CD4-positive, alpha-beta T cell (primary cell): ENCODE measurements around the gene OR6C65. TPM values are rescaled to one million over a fixed set of nuclear protein-coding genes. Genes with fewer than 3 reads are reported as not detected.
"Not testable (repeated sequence)": the region's sequence is repeated elsewhere in the genome, so short reads cannot be mapped to it uniquely, and the experiment has no call there.

Experiments used
- ATAC-seq: fragments of 200-7000 bp; cut with Tn5 transposase; one replicate; pipeline ENCODE4 v1.10.0; 2022; ENCODE audit warnings: mild to moderate bottlenecking; ENCODE audit not compliant: poor library complexity
- CTCF ChIA-PET: fragments of 350-600 bp; sonication (Branson Sonifier 250); formaldehyde crosslinking; loops from one replicate; lab custom pipeline; 2021; ENCODE audit warnings: antibody characterized with exemption, inconsistent platforms; lab: Charles Lee
- POLR2A ChIA-PET: fragments of 350-600 bp; sonication (Branson Sonifier 250); formaldehyde crosslinking; loops from one replicate; lab custom pipeline; 2021; ENCODE audit warnings: antibody characterized with exemption, inconsistent platforms; lab: Charles Lee
- DNase-seq, 14 experiments: peaks; one replicate each; pipeline ENCODE4 v3.0.0-alpha.2; 2013 to 2020; ENCODE audit warnings: mixed read lengths in 2 of 14
- H3K27ac ChIP-seq, 2 donors: one replicate each; pipeline versions ENCODE4 v1.5.1 to v1.7.0; 2013; ENCODE audit warnings: low read length in 2 of 2, low read depth in 1 of 2, mild to moderate bottlenecking in 1 of 2
- H3K27me3 ChIP-seq, 2 experiments: 1 replicate in 1 of 2; 2 replicates in 1 of 2; pipeline versions ENCODE4 v1.6.1 to v1.7.0; 2013; ENCODE audit warnings: low read length in 2 of 2, control low read depth in 1 of 2, mild to moderate bottlenecking in 1 of 2, moderate library complexity in 1 of 2; ENCODE audit not compliant: insufficient read depth in 2 of 2, control insufficient read depth in 1 of 2
- H3K36me3 ChIP-seq: one replicate; pipeline ENCODE4 v1.6.1; 2013; ENCODE audit warnings: low read length, control low read depth; ENCODE audit not compliant: insufficient read depth
- H3K4me1 ChIP-seq: one replicate; pipeline ENCODE4 v1.6.1; 2013; ENCODE audit warnings: low read length, control low read depth; ENCODE audit not compliant: insufficient read depth
- H3K4me3 ChIP-seq: one replicate; pipeline ENCODE4 v1.5.1; 2013; ENCODE audit warnings: mild to moderate bottlenecking, low read length, moderate library complexity
- H3K9me3 ChIP-seq, 2 experiments: 1 replicate in 1 of 2; 2 replicates in 1 of 2; pipeline versions ENCODE4 v1.6.1 to v1.7.0; 2013; ENCODE audit warnings: low read length in 2 of 2, mild to moderate bottlenecking in 2 of 2, control low read depth in 1 of 2, moderate library complexity in 1 of 2; ENCODE audit not compliant: control insufficient read depth in 1 of 2, insufficient read depth in 1 of 2
- H3K27ac Mint-ChIP-seq: one replicate; pipeline ENCODE4 v1.8.0; 2020; ENCODE audit warnings: mixed read lengths
- H3K27me3 Mint-ChIP-seq: one replicate; pipeline ENCODE4 v1.8.0; 2021; ENCODE audit warnings: mixed read lengths
- H3K36me3 Mint-ChIP-seq: one replicate; pipeline ENCODE4 v1.8.0; 2021; ENCODE audit warnings: low read depth, mixed read lengths
- H3K4me1 Mint-ChIP-seq: one replicate; pipeline ENCODE4 v1.8.0; 2021; ENCODE audit warnings: low read depth, mixed read lengths
- H3K4me3 Mint-ChIP-seq: one replicate; pipeline ENCODE4 v1.8.0; 2020; ENCODE audit warnings: mild to moderate bottlenecking, mixed read lengths
- H3K9me3 Mint-ChIP-seq: one replicate; pipeline ENCODE4 v1.8.0; 2020; ENCODE audit warnings: mixed read lengths
- intact Hi-C, 2 experiments: fragments of 100-400 bp; cut with DNase I in 1 of 2; cut with micrococcal nuclease in 1 of 2; formaldehyde crosslinking; loops; one replicate each; pipeline versions ENCODE4 v1.15.1 to v1.9.0; 2023 to 2025; cut with DNase I, micrococcal nuclease
- polyA plus RNA-seq, 2 donors: library from polyadenylated mRNA; unstranded; fragments of 120-200 nt; gene quantifications; one replicate each; pipeline ENCODE4 v1.2.1, GENCODE V29; 2013
- total RNA-seq, 174 experiments: library from RNA in 2 of 174; stranded (reverse) in 2 of 174; gene quantifications; one replicate each; pipeline ENCODE4 v1.2.3 and lab custom pipeline; 2021 to 2026
- TF ChIP-seq, protein P1 (sequence below): fragments of 200-600 bp; IDR thresholded peaks from one replicate; pipeline ENCODE4 v1.8.0; 2022; ENCODE audit warnings: antibody characterized with exemption, mild to moderate bottlenecking

The OR6C65 gene
- total RNA-seq (not detected), total RNA-seq (lab: John Stamatoyannopoulos, UW) (0 to 0.09 (median 0) reads per million in 172 experiments)
- polyA plus RNA-seq (2013, experiment 1 of 2) = not detected
- polyA plus RNA-seq (2013, experiment 2 of 2) = not detected

DNA sequence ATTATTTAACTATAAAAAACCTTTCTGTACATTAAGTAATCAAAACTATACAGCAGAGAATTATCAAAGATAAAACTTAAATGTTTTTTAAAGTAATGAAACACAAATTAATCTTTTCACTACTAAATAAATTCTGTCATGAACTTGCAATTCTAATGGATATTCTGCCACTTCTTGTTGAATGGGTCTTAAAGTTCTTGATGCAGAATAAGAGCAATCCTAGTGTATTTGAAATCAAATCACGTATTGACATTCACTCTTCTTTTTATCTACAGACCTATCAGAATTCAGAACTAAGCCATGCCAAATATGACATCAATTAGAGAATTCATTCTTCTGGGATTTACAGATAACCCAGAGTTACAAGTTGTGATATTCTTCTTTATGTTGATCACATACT, at the start of gene OR6C65:
TSS of gene OR6C65 (plus strand) at position 301 of the 400 bp plus-strand sequence. CDS start at position 301, 0 bp downstream.
- peaks cover 38% of the 10 kb centered on the region for H3K27me3 Mint-ChIP-seq
- no peak for DNase-seq
- no peak within 1 kb of the TSS for H3K4me3 Mint-ChIP-seq
- no peaks in the 10 kb centered on the region for H3K4me1 Mint-ChIP-seq
- Histone ChIP-seq H3K36me3 (no peaks in the 10 kb centered on the region), H3K27me3 (peaks cover 2 to 9% of the 10 kb centered on the region in 2 experiments), H3K9me3 (no peaks in the 10 kb centered on the region), H3K4me3 (no peak within 1 kb of the TSS), H3K27ac (no peak within 1 kb of the TSS), H3K4me1 (no peaks in the 10 kb centered on the region)
- H3K36me3 Mint-ChIP-seq = no peaks in the 10 kb centered on the region
- ChIA-PET CTCF (interaction anchor here (0.7 kb wide), 1 partner anchor 111 kb away, joined by 3 read pairs; no protein-coding TSS in a partner anchor), POLR2A (no interaction called here)
- TF ChIP-seq, protein P1, sequence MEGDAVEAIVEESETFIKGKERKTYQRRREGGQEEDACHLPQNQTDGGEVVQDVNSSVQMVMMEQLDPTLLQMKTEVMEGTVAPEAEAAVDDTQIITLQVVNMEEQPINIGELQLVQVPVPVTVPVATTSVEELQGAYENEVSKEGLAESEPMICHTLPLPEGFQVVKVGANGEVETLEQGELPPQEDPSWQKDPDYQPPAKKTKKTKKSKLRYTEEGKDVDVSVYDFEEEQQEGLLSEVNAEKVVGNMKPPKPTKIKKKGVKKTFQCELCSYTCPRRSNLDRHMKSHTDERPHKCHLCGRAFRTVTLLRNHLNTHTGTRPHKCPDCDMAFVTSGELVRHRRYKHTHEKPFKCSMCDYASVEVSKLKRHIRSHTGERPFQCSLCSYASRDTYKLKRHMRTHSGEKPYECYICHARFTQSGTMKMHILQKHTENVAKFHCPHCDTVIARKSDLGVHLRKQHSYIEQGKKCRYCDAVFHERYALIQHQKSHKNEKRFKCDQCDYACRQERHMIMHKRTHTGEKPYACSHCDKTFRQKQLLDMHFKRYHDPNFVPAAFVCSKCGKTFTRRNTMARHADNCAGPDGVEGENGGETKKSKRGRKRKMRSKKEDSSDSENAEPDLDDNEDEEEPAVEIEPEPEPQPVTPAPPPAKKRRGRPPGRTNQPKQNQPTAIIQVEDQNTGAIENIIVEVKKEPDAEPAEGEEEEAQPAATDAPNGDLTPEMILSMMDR = no peak
- ATAC-seq = no peak
- intact Hi-C loops = no loop called here
- H3K9me3 Mint-ChIP-seq = no peaks in the 10 kb centered on the region
- no peak within 1 kb of the TSS for H3K27ac Mint-ChIP-seq

DNA sequence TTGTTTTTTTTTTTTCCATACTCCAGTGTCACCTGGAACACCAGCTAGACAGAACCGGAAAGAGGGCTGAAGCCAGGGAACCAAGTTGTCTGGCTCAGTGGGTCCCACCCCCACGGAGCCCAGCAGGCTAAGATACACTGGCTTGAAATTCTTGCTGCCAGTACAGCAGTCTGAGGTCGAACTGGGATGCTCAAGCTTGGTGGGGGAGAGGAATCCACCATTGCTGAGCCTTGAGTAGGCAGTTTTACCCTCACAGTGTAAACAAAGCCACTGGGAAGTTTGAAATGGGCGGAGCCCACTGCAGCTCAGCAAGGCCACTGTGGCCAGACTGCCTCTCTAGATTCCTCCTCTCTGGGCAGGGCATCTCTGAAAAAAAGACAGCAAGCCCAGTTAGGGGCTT, 45.0 kb upstream of the OR6C65 start:
- H3K9me3 Mint-ChIP-seq, H3K9me3 ChIP-seq, ATAC-seq, H3K36me3 ChIP-seq, H3K4me3 Mint-ChIP-seq, H3K36me3 Mint-ChIP-seq, H3K4me1 Mint-ChIP-seq, H3K27ac Mint-ChIP-seq, CTCF ChIA-PET, H3K4me3 ChIP-seq, H3K27ac ChIP-seq, H3K4me1 ChIP-seq, DNase-seq, H3K27me3 ChIP-seq, intact Hi-C loops: not testable (repeated sequence)
- H3K27me3 Mint-ChIP-seq = peaks cover 37% of the 10 kb centered on the region
- POLR2A ChIA-PET = interaction anchor here (0.6 kb wide), 1 partner anchor 117 kb away, joined by 3 read pairs; no protein-coding TSS in a partner anchor

DNA sequence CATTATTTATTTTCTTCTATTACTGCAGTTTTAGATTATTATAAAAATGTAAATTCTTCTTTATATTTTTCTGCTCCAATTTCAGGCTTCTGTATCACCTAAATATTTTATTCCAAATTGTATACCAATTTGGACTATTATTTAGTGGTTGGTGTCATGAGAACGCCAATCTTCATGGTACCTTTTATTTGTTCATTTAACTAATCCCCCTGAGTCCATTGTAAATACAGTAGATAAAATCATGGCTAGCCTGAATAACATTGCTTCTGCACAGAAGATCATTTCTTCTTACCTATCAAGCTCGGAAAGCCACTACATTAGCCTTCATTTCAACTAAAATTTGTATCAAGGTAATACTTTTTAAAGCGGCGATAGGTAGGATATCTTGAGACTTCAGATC, 37.7 kb upstream of the OR6C65 start, which contains the start of gene OR6C75:
TSS of gene OR6C75 (plus strand) at position 301 of the 400 bp plus-strand sequence. CDS start 2,136 bp downstream, outside the sequence.
- ATAC-seq (no peak), DNase-seq (no peak)
- POLR2A ChIA-PET = interaction anchor here (0.7 kb wide), 1 partner anchor 8 kb away, joined by 3 read pairs; no protein-coding TSS in a partner anchor
- peaks cover 32% of the 10 kb centered on the region for H3K27me3 Mint-ChIP-seq
- H3K4me3 Mint-ChIP-seq = no peak within 1 kb of the TSS
- H3K4me1 ChIP-seq = no peaks in the 10 kb centered on the region
- no peaks in the 10 kb centered on the region for H3K9me3 Mint-ChIP-seq
- no peaks in the 10 kb centered on the region for H3K9me3 ChIP-seq
- H3K27me3 ChIP-seq = peaks cover 0 to 9% of the 10 kb centered on the region in 2 experiments
- H3K4me1 Mint-ChIP-seq = no peaks in the 10 kb centered on the region
- H3K36me3 ChIP-seq = no peaks in the 10 kb centered on the region
- H3K4me3 ChIP-seq = no peak within 1 kb of the TSS
- H3K27ac ChIP-seq = no peak within 1 kb of the TSS
- CTCF ChIA-PET = no interaction called here
- TF ChIP-seq, protein P1 = no peak
- no peaks in the 10 kb centered on the region for H3K36me3 Mint-ChIP-seq
- intact Hi-C loops = no loop called here
- H3K27ac Mint-ChIP-seq = no peak within 1 kb of the TSS

DNA sequence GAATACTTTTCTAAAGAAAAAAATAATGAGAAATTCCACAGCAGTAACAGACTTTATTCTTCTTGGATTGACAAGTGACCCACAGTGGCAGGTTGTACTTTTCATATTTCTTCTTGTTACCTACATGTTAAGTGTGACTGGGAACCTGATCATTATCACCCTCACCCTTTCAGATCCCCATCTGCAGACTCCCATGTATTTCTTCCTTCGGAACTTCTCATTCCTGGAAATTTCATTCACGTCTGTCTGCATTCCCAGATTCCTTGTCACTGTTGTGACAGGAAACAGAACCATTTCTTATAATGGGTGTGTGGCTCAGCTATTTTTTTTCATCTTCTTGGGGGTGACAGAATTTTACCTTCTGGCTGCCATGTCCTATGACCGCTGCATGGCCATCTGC, 35.2 kb upstream of the OR6C65 start:
- no peak overlapping the region for H3K4me3 ChIP-seq
- H3K36me3 ChIP-seq = no peaks in the 10 kb centered on the region
- H3K4me1 ChIP-seq = no peaks in the 10 kb centered on the region
- ChIA-PET POLR2A (no interaction called here), CTCF (no interaction called here)
- Mint-ChIP-seq H3K27me3 (peaks cover 28% of the 10 kb centered on the region), H3K4me1 (no peaks in the 10 kb centered on the region), H3K9me3 (no peaks in the 10 kb centered on the region), H3K36me3 (no peaks in the 10 kb centered on the region), H3K27ac (no peak overlapping the region), H3K4me3 (no peak overlapping the region)
- H3K27ac ChIP-seq = no peak overlapping the region
- DNase-seq = no peak
- intact Hi-C loops = no loop called here
- H3K27me3 ChIP-seq = peaks cover 0 to 9% of the 10 kb centered on the region in 2 experiments
- TF ChIP-seq, protein P1 = no peak
- ATAC-seq = no peak
- no peaks in the 10 kb centered on the region for H3K9me3 ChIP-seq
